GM12892 (cell line): ENCODE measurements around the gene HAGHL.

Source experiments
- DNase-seq: peaks from one replicate; pipeline ENCODE4 v3.0.0; 2011; ENCODE audit not compliant: insufficient read length
- FAIRE-seq: peaks from 2 replicates; lab custom pipeline; 2011; peaks lifted over from hg19 to GRCh38; lab: Jason Lieb, UNC
- POLR2A ChIP-seq: IDR thresholded peaks from 2 replicates; pipeline ENCODE4 v1.6.1; 2011; ENCODE audit warnings: low read depth, low read length, control low read depth
- POLR2AphosphoS5 ChIP-seq: IDR thresholded peaks from 2 replicates; pipeline ENCODE4 v1.6.1; 2011; ENCODE audit warnings: low read depth, low read length, control low read depth
- TAF1 ChIP-seq: IDR thresholded peaks from 2 replicates; pipeline ENCODE4 v1.6.1; 2011; ENCODE audit warnings: low read depth, mild to moderate bottlenecking, control low read depth, low read length, borderline replicate concordance

The HAGHL gene

DNA sequence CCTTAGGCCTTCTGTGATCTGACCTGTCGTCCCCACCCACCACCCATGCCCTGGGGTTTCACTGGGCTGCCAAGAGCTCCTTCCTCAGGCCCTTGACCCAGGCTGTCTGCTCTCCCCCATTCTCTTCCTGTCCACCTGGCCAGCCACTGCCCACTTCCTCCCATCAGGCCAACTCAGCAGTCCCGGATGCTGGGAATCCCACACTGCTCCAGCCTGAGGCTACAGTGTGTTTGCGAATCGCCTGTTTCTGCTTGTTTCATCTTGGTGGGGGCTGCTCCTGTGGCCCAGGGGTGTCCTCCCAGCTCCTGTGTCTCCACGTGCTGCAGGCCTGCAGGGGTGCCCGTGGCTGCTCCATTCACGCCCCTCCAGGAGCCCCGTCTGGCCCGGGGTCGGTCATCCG is 12.8 kb upstream of the HAGHL start:
- TF ChIP-seq POLR2AphosphoS5 (no peak), POLR2A (no peak), TAF1 (no peak)
- no peak for DNase-seq
- no peak for FAIRE-seq

DNA sequence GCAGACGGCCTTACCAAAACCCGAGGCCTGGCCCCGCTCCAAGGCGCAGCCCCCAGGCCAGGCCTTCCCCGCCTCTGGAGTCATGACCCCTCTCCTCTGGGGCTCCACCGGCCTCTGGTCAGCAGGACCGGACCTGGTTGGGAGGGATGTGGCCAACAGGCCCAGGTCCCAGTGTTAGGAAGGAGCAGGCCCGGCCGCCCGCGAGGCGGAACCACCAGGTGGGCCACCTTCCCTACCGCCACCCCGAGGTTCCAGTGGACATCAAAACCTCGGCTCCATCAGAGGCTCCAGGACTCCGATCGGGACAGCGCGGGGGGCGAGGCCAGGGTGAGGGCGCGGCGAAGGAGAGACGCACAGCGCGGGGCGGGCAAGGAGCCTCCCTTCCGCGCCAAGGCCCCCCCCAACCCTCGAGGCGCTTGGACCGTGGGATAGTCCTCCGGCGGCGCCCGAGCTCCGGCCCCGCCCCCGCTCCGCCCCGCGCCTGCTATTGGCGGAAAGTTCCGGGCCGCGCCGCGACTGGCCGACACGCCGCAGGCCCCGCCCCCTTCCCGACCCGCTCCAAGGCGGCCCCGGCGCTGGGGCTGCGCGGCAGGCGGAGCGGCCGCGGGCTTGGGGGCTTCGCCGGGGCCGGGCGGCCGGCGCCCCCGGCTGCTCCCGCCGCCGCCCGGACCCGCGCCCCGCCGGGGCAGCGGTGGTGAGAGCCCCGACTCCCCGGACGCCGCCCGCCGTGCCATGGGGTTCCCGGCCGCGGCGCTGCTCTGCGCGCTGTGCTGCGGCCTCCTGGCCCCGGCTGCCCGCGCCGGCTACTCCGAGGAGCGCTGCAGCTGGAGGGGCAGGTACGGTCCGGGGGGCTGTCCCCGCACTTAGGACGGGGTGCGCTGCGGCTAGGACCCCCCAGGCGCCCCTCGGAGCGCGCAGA is 12.1 kb upstream of the HAGHL start, which contains the start of gene METRN:
Gene METRN (plus strand): TSS at position 561 of the 919 bp plus-strand sequence. CDS start 172 bp downstream, at position 733.
- DNase-seq (peak; percentile 96), FAIRE-seq (peak; percentile 85)
- TF ChIP-seq POLR2A, result no peak
- no peak for TF ChIP-seq TAF1
- TF ChIP-seq POLR2AphosphoS5, result no peak

DNA sequence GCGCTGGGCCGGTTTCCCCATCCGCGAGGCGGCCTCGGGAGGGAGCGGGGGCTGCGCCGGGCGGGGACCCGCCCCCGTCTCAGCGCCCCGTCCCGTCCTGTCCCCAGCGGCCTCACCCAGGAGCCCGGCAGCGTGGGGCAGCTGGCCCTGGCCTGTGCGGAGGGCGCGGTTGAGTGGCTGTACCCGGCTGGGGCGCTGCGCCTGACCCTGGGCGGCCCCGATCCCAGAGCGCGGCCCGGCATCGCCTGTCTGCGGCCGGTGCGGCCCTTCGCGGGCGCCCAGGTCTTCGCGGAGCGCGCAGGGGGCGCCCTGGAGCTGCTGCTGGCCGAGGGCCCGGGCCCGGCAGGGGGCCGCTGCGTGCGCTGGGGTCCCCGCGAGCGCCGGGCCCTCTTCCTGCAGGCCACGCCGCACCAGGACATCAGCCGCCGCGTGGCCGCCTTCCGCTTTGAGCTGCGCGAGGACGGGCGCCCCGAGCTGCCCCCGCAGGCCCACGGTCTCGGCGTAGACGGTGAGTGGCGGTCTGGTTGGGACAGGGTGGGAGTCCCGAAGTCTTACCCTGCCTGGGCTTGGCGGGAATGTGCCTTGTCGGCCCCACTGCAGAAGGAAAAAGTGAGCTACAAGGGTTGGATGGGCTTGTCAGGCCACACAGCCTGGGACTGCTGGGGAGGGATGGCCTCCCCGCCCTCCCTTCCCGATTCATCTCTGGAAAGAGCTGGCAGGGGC is 11.3 kb upstream of the HAGHL start:
- FAIRE-seq (no peak), DNase-seq (no peak)
- TF ChIP-seq TAF1 (no peak), POLR2A (no peak), POLR2AphosphoS5 (no peak)

DNA sequence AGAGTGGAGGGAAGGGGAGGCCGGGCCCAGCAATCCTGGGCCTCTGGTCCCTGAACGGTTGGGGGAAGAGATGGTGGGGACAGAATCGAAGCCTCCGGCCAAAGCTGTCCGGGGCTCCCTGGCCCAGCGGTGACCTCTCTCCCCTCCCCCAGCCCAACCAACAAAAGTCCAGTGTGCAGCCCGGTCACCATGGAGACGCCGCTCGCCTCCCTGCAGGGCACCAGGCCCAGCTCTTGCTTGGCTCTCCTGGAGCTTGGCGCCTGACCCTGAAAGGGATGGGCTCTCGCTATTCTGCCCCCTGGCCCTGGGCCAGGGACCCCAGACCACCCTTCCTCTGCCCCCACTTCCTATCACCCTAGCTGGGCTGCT is 10.7 kb upstream of the HAGHL start:
- FAIRE-seq (no peak), DNase-seq (no peak)
- no peak for TF ChIP-seq POLR2A
- no peak for TF ChIP-seq POLR2AphosphoS5
- no peak for TF ChIP-seq TAF1

DNA sequence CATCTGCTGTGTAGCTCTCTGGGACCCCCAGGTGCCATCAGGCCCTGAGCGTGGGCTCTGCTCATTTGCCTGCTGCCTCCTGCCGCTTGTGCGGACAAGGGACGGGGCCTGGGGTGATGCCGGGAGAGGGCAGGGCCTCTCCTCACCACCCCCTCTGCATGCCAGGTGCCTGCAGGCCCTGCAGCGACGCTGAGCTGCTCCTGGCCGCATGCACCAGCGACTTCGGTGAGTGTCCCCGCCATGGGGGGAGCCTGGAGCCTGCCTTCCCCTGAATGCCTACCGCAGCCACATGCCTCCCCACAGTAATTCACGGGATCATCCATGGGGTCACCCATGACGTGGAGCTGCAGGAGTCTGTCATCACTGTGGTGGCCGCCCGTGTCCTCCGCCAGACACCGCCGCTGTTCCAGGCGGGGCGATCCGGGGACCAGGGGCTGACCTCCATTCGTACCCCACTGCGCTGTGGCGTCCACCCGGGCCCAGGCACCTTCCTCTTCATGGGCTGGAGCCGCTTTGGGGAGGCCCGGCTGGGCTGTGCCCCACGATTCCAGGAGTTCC is 10.1 kb upstream of the HAGHL start:
- TF ChIP-seq POLR2AphosphoS5 (no peak), TAF1 (no peak), POLR2A (no peak)
- DNase-seq (no peak), FAIRE-seq (no peak)

DNA sequence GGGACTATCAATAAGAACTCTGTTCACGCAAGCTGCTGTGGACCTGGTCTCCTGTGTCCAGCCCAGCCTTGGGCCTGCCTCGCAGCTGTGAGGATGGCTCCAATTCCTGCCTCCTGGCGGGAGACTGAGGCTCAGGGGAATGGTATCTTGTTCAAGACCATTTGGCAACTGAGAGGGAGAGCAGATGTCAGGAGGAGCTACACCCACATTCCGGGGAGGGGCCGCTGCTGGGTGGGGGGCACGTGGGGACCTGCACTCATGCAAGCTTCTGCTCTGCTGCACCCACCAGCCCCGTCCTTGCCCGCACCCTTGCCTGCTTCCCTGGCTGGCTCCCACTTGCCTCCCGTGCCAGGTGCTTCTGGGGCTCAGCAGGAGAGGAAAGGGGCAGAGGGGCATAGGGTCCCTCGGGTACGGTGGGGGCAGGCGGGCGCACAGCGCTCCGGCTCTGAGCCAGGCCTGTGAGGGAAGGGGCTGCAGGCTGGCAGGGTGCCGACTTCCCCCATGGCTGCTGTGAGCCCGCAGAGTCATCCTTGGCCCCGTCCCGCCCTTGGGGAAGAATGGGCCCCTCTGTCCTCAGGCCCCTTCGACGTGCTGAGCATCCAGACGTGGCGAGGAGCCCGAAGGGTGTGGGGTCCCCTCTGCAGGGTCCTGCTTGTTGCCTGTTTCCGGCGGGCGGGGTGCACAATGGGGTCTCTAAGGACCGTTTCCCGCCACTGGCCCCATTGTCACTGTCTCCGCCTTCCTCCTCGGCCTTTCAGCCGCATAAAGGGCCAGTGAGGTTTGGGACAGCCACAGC is 9.3 kb upstream of the HAGHL start:
- FAIRE-seq (no peak), DNase-seq (no peak)
- no peak for TF ChIP-seq POLR2A
- TF ChIP-seq POLR2AphosphoS5, result no peak
- no peak for TF ChIP-seq TAF1

DNA sequence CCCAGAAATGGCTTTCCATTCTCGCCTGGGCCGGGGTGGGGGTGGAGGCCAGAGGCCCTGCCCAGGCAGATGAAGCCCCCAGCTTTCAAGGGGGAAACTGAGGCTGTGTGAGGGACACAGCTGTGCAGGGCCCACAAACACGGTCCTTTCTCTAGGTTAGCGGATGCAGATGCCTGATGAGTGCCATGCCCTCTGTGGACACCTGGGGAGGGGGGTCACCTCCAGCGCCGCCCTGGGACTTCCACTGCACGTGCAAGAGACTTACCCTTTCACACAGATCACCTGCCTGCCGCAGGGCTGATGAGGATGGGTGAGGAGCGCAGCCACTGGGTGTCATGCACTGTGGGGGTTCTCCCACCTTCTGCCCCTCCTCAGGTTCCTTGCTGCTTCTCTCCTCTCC is 8.5 kb upstream of the HAGHL start:
- FAIRE-seq, result no peak
- no peak for TF ChIP-seq POLR2AphosphoS5

DNA sequence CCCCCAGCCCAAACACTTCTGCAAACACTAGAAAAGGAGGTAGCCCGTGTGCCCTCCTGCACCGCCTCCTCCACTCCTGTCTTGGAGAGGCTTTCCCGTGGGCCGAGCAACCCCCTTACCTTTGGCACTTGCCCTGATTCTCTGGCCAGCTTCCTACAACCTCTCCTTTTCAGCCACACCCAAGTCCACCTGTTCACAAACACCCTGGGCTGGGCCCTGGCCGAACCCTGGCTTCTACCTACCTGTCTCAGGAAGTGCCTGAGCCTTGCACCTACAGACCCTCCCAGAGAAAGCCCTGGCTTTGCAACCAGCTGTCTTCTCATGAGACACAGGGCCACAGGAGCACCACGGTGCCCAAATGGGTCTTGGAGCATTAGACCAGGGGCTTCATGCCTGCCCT is 8.0 kb upstream of the HAGHL start:
- FAIRE-seq, result no peak
- TF ChIP-seq POLR2AphosphoS5 (no peak), TAF1 (no peak), POLR2A (no peak)
- no peak for DNase-seq

More for the DNA sequence above, 8.5 kb upstream of the HAGHL start:
- no peak for DNase-seq

DNA sequence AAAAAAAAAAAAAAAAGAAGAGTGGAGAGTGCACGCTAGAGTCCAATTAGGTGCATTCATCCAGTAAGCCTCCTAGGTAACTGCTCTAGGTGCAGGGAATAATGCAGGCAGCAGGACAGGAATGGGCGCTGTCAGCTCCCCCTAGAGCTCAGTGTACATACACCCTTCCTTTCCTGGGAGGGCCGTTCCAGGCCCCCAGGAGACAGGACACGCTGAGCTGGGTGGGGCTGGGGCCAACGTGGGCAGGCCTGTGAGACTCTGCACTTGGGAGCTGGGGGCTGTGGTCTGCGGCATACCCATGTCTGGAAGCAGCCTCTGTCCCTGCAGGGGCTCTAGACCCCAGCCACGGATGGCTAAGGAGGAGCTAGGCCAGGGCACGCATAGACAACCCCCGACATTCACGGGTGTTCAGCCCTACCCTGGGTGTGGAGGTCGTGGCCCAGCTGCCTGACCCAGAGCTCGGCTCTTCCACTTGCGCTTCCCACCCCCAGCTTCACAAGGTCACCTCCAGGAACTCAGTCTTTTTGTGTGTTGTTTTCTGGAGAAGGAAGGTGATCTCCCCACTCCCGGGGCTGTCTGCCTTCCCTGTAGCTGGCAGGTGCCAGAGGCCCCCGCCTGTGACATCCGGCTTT is 7.0 kb upstream of the HAGHL start:
- TF ChIP-seq POLR2A (no peak), TAF1 (no peak), POLR2AphosphoS5 (no peak)
- FAIRE-seq, result peak; percentile 33
- DNase-seq, result no peak

DNA sequence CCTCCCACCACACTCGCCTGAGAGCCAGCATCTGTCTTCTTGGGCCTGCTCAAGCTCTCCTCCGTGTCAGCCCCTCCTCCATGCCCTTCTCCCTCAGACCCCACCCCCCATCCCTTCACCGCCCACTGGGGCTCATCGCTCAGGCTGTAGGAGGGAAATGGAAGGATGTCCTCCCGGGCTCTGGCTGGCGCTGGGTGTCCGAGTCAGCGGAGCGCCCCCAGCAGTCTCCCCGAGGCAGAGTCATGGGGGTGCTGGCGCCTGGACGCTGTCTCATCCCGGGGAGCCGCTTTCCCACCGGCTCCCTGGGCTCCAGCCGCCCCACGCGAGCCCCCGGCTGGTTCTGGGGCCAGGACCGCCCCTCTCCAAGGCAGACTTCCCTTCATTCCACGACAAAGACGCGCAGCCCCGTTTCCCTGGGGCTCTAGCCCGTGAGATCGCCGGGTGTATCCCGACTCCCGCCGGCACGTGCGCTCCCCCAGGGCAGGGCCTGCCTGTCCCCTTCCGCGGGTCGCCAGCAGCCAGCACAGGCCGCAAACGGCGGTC is 6.4 kb upstream of the HAGHL start:
- DNase-seq, result peak; percentile 80
- peak; percentile 93 for FAIRE-seq
- TF ChIP-seq POLR2AphosphoS5, result no peak
- TF ChIP-seq POLR2A, result no peak
- no peak for TF ChIP-seq TAF1
